WTC11 (cell line): ENCODE data around the gene SLC16A8. TPM values are rescaled to one million over a fixed set of nuclear protein-coding genes. Genes with fewer than 3 reads are reported as not detected.

Experiments
- total RNA-seq: library from RNA; stranded (reverse); gene quantifications from 3 replicates; pipeline ENCODE4 v1.2.3, GENCODE V29; 2021

Gene SLC16A8
- total RNA-seq, 1 experiment from 2014 or later, result 0.57 TPM

Other genes with a start within 250 kb of the SLC16A8 start
- gene ANKRD54, start 239.8 kb downstream of the SLC16A8 start, total RNA-seq, result 17.1 to 19.1 TPM (median 17.9 TPM) in 3 replicates
- 611 to 645 TPM (median 645 TPM) in 3 replicates for gene EIF3L, start 234.8 kb downstream of the SLC16A8 start, total RNA-seq
- gene MICALL1, start 177.9 kb downstream of the SLC16A8 start, total RNA-seq, result 34.1 to 47.2 TPM (median 38.6 TPM) in 3 replicates
- gene C22orf23, start 130.6 kb downstream of the SLC16A8 start, total RNA-seq, result 0.16 to 0.96 TPM (median 0.72 TPM) in 3 replicates
- gene POLR2F, start 130.5 kb downstream of the SLC16A8 start, total RNA-seq, result 128 to 138 TPM (median 132 TPM) in 3 replicates
- gene SOX10, start 99.6 kb downstream of the SLC16A8 start, total RNA-seq, result 2.7 to 3.6 TPM (median 3.0 TPM) in 3 replicates
- gene PICK1, start 26.8 kb downstream of the SLC16A8 start, total RNA-seq, result 28.1 to 33.4 TPM (median 28.2 TPM) in 3 replicates
- 3.0 to 5.7 TPM (median 4.9 TPM) in 3 replicates for gene BAIAP2L2, start 26.5 kb upstream of the SLC16A8 start, total RNA-seq
- gene PLA2G6, start 97.6 kb upstream of the SLC16A8 start, total RNA-seq, result 29.9 to 44.1 TPM (median 37.6 TPM) in 3 replicates
- gene MAFF, start 117.8 kb upstream of the SLC16A8 start, total RNA-seq, result 4.6 to 6.1 TPM (median 5.7 TPM) in 3 replicates
- 85.9 to 89.7 TPM (median 88.1 TPM) in 3 replicates for gene TMEM184B, start 188.8 kb upstream of the SLC16A8 start, total RNA-seq
- 262 to 271 TPM (median 265 TPM) in 3 replicates for gene CSNK1E, start 233.2 kb upstream of the SLC16A8 start, total RNA-seq